ENCODE results near the gene PRSS50.

The PRSS50 gene

DNA sequence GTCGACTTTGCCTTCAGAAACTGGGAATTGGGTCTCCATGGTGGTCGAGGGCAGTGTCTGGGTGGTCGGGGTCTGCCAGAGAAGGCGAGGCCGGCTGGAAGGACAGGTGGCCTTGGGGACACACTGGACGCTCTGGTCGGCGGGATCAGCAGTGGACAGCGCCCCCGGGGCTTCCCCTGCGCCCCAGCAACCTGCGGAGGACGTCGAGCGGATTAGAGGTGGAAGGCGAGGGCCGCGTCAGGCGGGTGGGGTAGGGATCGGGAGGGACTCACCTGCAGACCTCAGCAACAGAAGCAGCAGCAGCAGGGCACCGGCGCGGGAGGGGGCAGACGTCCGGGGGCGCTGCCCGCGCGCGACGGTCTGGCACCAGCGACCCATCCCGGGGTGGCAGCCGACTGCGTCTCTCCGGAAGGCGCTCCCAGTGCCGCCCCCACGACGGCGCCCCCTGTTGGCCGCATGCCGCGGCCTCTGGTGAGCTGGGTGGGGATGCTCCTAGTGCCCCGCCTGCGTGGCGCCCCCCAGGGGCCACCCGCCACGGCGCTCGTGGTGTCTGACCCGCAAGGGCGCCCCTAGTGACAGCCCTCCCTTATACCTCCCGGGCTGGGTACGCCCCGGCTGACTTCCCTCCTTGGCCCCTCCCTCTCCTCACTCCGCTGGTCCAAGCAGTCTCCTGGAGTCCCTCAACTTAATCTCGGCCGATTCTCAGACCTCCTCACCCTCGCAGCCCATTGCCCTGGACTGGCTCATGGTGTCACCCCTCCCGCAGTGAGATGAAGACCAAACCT lies at the start of gene PRSS50:
Gene PRSS50 (minus strand): TSS at position 423 of the 785 bp plus-strand sequence. CDS start 45 bp downstream, at position 378.
- peak; percentile 34; the same call in 2 of the 3 replicates for ATAC-seq
- TF ChIP-seq ZNF565 (CRISPR knock-in tag; conservative IDR thresholded peaks at IDR 0.05; ENCODE audit: low read depth) (no peak), TCF4 (CRISPR knock-in tag; IDR thresholded peaks at IDR 0.05; ENCODE audit: borderline replicate concordance) (no peak), ZNF70 (CRISPR knock-in tag; IDR thresholded peaks at IDR 0.05) (no peak), ZFP3 (CRISPR knock-in tag; IDR thresholded peaks at IDR 0.05) (no peak), CSDC2 (CRISPR knock-in tag; IDR thresholded peaks at IDR 0.05) (no peak), ZNF8 (CRISPR knock-in tag; IDR thresholded peaks at IDR 0.05) (no peak), RARB (CRISPR knock-in tag; IDR thresholded peaks at IDR 0.05) (no peak), PPARA (CRISPR knock-in tag; IDR thresholded peaks at IDR 0.05; ENCODE audit: borderline replicate concordance) (no peak), PATZ1 (CRISPR knock-in tag; IDR thresholded peaks at IDR 0.05; ENCODE audit: borderline replicate concordance) (no peak), SNAI2 (CRISPR knock-in tag; IDR thresholded peaks at IDR 0.05) (no peak), OSR1 (CRISPR knock-in tag; IDR thresholded peaks at IDR 0.05) (no peak), BACH2 (CRISPR knock-in tag; IDR thresholded peaks at IDR 0.05; ENCODE audit: borderline replicate concordance) (no peak), TOX (CRISPR knock-in tag; IDR thresholded peaks at IDR 0.05; ENCODE audit: borderline replicate concordance) (no peak), ISL1 (CRISPR knock-in tag; IDR thresholded peaks at IDR 0.05) (no peak)
- TF ChIP-seq, protein P1, sequence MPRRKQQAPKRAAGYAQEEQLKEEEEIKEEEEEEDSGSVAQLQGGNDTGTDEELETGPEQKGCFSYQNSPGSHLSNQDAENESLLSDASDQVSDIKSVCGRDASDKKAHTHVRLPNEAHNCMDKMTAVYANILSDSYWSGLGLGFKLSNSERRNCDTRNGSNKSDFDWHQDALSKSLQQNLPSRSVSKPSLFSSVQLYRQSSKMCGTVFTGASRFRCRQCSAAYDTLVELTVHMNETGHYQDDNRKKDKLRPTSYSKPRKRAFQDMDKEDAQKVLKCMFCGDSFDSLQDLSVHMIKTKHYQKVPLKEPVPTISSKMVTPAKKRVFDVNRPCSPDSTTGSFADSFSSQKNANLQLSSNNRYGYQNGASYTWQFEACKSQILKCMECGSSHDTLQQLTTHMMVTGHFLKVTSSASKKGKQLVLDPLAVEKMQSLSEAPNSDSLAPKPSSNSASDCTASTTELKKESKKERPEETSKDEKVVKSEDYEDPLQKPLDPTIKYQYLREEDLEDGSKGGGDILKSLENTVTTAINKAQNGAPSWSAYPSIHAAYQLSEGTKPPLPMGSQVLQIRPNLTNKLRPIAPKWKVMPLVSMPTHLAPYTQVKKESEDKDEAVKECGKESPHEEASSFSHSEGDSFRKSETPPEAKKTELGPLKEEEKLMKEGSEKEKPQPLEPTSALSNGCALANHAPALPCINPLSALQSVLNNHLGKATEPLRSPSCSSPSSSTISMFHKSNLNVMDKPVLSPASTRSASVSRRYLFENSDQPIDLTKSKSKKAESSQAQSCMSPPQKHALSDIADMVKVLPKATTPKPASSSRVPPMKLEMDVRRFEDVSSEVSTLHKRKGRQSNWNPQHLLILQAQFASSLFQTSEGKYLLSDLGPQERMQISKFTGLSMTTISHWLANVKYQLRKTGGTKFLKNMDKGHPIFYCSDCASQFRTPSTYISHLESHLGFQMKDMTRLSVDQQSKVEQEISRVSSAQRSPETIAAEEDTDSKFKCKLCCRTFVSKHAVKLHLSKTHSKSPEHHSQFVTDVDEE (CRISPR knock-in tag; IDR thresholded peaks at IDR 0.05) = no peak

- TF ChIP-seq GLIS3 (CRISPR knock-in tag; IDR thresholded peaks at IDR 0.05) (no peak), ZNF565 (CRISPR knock-in tag; conservative IDR thresholded peaks at IDR 0.05; ENCODE audit: low read depth) (no peak), SNAI2 (CRISPR knock-in tag; IDR thresholded peaks at IDR 0.05) (no peak), ZFP3 (CRISPR knock-in tag; IDR thresholded peaks at IDR 0.05) (no peak), PPARA (CRISPR knock-in tag; IDR thresholded peaks at IDR 0.05; ENCODE audit: borderline replicate concordance) (no peak), ZC3H10 (CRISPR knock-in tag; IDR thresholded peaks at IDR 0.05) (no peak), TCF4 (CRISPR knock-in tag; IDR thresholded peaks at IDR 0.05; ENCODE audit: borderline replicate concordance) (no peak), ZNF8 (CRISPR knock-in tag; IDR thresholded peaks at IDR 0.05) (no peak), BACH2 (CRISPR knock-in tag; IDR thresholded peaks at IDR 0.05; ENCODE audit: borderline replicate concordance) (no peak), PATZ1 (CRISPR knock-in tag; IDR thresholded peaks at IDR 0.05; ENCODE audit: borderline replicate concordance) (no peak), ISL1 (CRISPR knock-in tag; IDR thresholded peaks at IDR 0.05) (no peak), OSR1 (CRISPR knock-in tag; IDR thresholded peaks at IDR 0.05) (no peak), RARB (CRISPR knock-in tag; IDR thresholded peaks at IDR 0.05) (no peak), ARNTL (CRISPR knock-in tag; IDR thresholded peaks at IDR 0.05; ENCODE audit: borderline replicate concordance, low read depth) (no peak), ZFP30 (CRISPR knock-in tag; IDR thresholded peaks at IDR 0.05) (no peak)
- TF ChIP-seq, protein P2, sequence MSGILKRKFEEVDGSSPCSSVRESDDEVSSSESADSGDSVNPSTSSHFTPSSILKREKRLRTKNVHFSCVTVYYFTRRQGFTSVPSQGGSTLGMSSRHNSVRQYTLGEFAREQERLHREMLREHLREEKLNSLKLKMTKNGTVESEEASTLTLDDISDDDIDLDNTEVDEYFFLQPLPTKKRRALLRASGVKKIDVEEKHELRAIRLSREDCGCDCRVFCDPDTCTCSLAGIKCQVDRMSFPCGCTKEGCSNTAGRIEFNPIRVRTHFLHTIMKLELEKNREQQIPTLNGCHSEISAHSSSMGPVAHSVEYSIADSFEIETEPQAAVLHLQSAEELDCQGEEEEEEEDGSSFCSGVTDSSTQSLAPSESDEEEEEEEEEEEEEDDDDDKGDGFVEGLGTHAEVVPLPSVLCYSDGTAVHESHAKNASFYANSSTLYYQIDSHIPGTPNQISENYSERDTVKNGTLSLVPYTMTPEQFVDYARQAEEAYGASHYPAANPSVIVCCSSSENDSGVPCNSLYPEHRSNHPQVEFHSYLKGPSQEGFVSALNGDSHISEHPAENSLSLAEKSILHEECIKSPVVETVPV (CRISPR knock-in tag; IDR thresholded peaks at IDR 0.05) = no peak
- TF ChIP-seq, protein P3, sequence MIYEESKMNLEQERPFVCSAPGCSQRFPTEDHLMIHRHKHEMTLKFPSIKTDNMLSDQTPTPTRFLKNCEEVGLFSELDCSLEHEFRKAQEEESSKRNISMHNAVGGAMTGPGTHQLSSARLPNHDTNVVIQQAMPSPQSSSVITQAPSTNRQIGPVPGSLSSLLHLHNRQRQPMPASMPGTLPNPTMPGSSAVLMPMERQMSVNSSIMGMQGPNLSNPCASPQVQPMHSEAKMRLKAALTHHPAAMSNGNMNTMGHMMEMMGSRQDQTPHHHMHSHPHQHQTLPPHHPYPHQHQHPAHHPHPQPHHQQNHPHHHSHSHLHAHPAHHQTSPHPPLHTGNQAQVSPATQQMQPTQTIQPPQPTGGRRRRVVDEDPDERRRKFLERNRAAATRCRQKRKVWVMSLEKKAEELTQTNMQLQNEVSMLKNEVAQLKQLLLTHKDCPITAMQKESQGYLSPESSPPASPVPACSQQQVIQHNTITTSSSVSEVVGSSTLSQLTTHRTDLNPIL (CRISPR knock-in tag; IDR thresholded peaks at IDR 0.05; ENCODE audit: low read depth) = no peak
- TF ChIP-seq, protein P1 (CRISPR knock-in tag; IDR thresholded peaks at IDR 0.05) = no peak
- ATAC-seq = no peak
These were observed 46.5 kb upstream of the PRSS50 start for GRCh38 chr3:46764206-46764605.
